Adipocyte (in vitro differentiated cells): Measurements from ENCODE around the gene CMSS1.

ENCODE experiments used
- DNase-seq: peaks from one replicate; pipeline ENCODE4 v3.0.0-alpha.2; 2015; ENCODE audit warnings: low read depth
- H3K27me3 ChIP-seq: replicated peaks from 2 replicates; pipeline ENCODE4 v1.7.0; 2013; ENCODE audit warnings: mild to moderate bottlenecking, low read length, moderate library complexity; ENCODE audit not compliant: control insufficient read depth, insufficient read depth
- H3K36me3 ChIP-seq: 2 replicates; pipeline ENCODE4 v1.7.0; 2013; ENCODE audit warnings: low read length, mild to moderate bottlenecking, moderate library complexity; ENCODE audit not compliant: control insufficient read depth, insufficient read depth, severe bottlenecking
- H3K4me1 ChIP-seq: 2 replicates; pipeline ENCODE4 v1.7.0; 2013; ENCODE audit warnings: mild to moderate bottlenecking, low read length, moderate library complexity; ENCODE audit not compliant: control insufficient read depth, insufficient read depth
- H3K4me3 ChIP-seq: 2 replicates; pipeline ENCODE4 v1.7.0; 2013; ENCODE audit warnings: mild to moderate bottlenecking, low read length, moderate library complexity
- H3K9ac ChIP-seq: 2 replicates; pipeline ENCODE4 v1.7.0; 2013; ENCODE audit warnings: mild to moderate bottlenecking, low read length, moderate library complexity
- H3K9me3 ChIP-seq: 2 replicates; pipeline ENCODE4 v1.7.0; 2013; ENCODE audit warnings: mild to moderate bottlenecking, low read length, moderate library complexity; ENCODE audit not compliant: control insufficient read depth

The CMSS1 gene

DNA sequence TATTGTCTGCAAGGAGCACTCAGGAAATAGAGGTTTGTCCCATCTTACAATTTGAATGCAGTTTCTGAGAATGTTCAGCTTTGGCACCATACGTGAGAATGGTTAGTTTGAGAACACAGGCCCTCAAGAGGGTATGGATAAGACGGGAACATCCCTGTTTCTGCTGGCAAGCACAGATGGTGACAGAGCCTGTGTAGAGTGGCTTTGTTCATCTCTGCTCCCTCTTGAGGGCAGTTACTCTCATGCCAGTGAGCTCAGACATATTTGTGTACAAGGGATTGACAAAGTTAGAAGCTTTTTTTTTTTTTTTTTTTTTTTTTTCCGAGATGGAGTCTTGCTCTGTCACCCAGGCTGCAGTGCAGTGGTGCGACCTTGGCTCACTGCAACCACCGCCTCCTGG, 368.2 kb downstream of the CMSS1 start:
- Histone ChIP-seq H3K9ac (no peak overlapping the region), H3K4me3 (no peak overlapping the region), H3K4me1 (peaks cover 17% of the 10 kb centered on the region), H3K27me3 (no peaks in the 10 kb centered on the region), H3K36me3 (no peaks in the 10 kb centered on the region), H3K9me3 (no peaks in the 10 kb centered on the region)
- DNase-seq, result no peak

GRCh38 chr3:100189444-100189964, 371.8 kb downstream of the CMSS1 start:
- Histone ChIP-seq H3K4me3 (no peak overlapping the region), H3K9ac (no peak overlapping the region), H3K9me3 (no peaks in the 10 kb centered on the region), H3K27me3 (no peaks in the 10 kb centered on the region), H3K36me3 (no peaks in the 10 kb centered on the region), H3K4me1 (peaks cover 16% of the 10 kb centered on the region)
- DNase-seq, result no peak

- H3K4me3 ChIP-seq, result no peak overlapping the region
- no peaks in the 10 kb centered on the region for H3K36me3 ChIP-seq
- H3K9ac ChIP-seq, result no peak overlapping the region
- H3K27me3 ChIP-seq, result no peaks in the 10 kb centered on the region
- no peaks in the 10 kb centered on the region for H3K4me1 ChIP-seq
- DNase-seq, result no peak
- no peaks in the 10 kb centered on the region for H3K9me3 ChIP-seq
Observed at GRCh38 chr3:100195375-100195774, 377.7 kb downstream of the CMSS1 start.

- DNase-seq, result no peak
- H3K9ac ChIP-seq, result no peak overlapping the region
- no peaks in the 10 kb centered on the region for H3K27me3 ChIP-seq
- H3K4me3 ChIP-seq, result no peak overlapping the region
- H3K4me1 ChIP-seq, result no peaks in the 10 kb centered on the region
- no peaks in the 10 kb centered on the region for H3K9me3 ChIP-seq
- no peaks in the 10 kb centered on the region for H3K36me3 ChIP-seq
Observed at GRCh38 chr3:100197876-100198275, 380.2 kb downstream of the CMSS1 start.

- Histone ChIP-seq H3K4me3 (no peak overlapping the region), H3K36me3 (no peaks in the 10 kb centered on the region), H3K4me1 (no peaks in the 10 kb centered on the region), H3K27me3 (no peaks in the 10 kb centered on the region), H3K9ac (no peak overlapping the region), H3K9me3 (no peaks in the 10 kb centered on the region)
- no peak for DNase-seq
Observed at GRCh38 chr3:100198579-100199269, 381.1 kb downstream of the CMSS1 start.

DNA sequence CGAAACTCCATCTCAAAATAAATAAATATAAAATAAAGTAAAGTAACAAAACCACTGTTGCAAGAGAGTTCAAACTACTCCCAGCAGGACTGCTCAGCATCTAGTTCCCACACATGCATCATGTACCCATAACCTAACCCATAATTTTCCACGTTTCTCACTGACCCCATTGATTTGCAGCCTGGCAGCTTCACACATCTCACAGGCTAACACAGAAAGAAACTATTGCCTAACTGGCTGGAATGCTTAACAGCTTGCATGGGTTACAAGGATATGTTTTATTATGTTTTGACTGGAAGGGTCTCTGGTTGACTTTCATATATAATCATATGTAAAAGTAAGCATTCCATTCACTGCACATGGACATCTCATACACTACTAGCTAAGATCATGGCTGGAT, 387.5 kb downstream of the CMSS1 start:
- peak; percentile 49 for DNase-seq
- Histone ChIP-seq H3K9me3 (no peaks in the 10 kb centered on the region), H3K36me3 (no peaks in the 10 kb centered on the region), H3K27me3 (no peaks in the 10 kb centered on the region), H3K9ac (no peak overlapping the region), H3K4me1 (peaks cover 6% of the 10 kb centered on the region), H3K4me3 (no peak overlapping the region)

DNA sequence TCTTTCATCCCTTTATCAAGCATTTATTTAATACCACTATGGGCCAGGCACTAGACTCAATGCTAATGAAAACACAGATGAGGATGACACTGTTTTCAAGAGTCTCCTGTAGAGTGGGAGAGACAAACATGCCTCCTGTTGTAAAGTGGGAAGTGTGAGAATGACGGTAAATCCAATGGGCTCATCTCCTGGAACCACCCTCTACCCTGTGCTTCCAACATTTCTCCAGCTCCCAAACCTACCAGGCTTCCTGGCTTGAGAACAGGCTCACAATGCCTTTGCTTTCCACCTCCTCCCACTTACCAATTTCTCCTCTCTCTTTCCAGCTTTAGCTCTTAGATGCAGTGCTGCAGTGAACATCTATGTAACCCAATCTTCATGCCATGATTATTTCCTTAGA, 389.0 kb downstream of the CMSS1 start:
- Histone ChIP-seq H3K4me1 (peaks cover 17% of the 10 kb centered on the region), H3K9me3 (no peaks in the 10 kb centered on the region), H3K9ac (no peak overlapping the region), H3K4me3 (no peak overlapping the region), H3K27me3 (no peaks in the 10 kb centered on the region), H3K36me3 (no peaks in the 10 kb centered on the region)
- no peak for DNase-seq

DNA sequence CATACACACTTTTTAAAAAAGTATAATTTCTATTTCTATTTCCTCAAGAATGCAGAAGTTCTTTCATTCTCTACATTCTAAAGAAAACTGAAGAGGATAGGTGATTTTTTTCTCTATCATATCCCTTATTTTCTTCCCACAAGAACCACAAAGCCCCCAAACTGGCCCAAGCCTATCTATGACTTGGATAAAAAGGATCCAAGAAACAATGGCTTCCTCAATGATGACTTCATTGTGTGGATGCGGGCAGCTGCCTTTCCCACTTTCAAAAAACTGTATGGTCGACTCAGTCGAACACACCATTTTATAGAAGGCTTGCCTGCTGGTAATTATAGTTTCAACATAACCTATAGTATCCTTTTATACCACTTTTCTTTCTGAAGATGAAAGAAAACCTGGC, 390.2 kb downstream of the CMSS1 start:
- peaks cover 17% of the 10 kb centered on the region for H3K4me1 ChIP-seq

GRCh38 chr3:100209169-100209568, 391.5 kb downstream of the CMSS1 start:
- no peaks in the 10 kb centered on the region for H3K9me3 ChIP-seq
- no peak overlapping the region for H3K9ac ChIP-seq
- H3K27me3 ChIP-seq, result no peaks in the 10 kb centered on the region
- no peaks in the 10 kb centered on the region for H3K36me3 ChIP-seq
- H3K4me1 ChIP-seq, result peaks cover 17% of the 10 kb centered on the region
- no peak for DNase-seq
- H3K4me3 ChIP-seq, result no peak overlapping the region

More for the DNA sequence above, 390.2 kb downstream of the CMSS1 start:
- Histone ChIP-seq H3K4me3 (no peak overlapping the region), H3K9ac (no peak overlapping the region), H3K9me3 (no peaks in the 10 kb centered on the region), H3K36me3 (no peaks in the 10 kb centered on the region), H3K27me3 (no peaks in the 10 kb centered on the region)
- no peak for DNase-seq

- Histone ChIP-seq H3K36me3 (no peaks in the 10 kb centered on the region), H3K4me3 (peak overlapping the region; percentile 3), H3K9ac (no peak overlapping the region), H3K9me3 (no peaks in the 10 kb centered on the region), H3K4me1 (peaks cover 17% of the 10 kb centered on the region), H3K27me3 (no peaks in the 10 kb centered on the region)
- peak; percentile 34 for DNase-seq
Observed at GRCh38 chr3:100209948-100210771, 392.5 kb downstream of the CMSS1 start.

DNA sequence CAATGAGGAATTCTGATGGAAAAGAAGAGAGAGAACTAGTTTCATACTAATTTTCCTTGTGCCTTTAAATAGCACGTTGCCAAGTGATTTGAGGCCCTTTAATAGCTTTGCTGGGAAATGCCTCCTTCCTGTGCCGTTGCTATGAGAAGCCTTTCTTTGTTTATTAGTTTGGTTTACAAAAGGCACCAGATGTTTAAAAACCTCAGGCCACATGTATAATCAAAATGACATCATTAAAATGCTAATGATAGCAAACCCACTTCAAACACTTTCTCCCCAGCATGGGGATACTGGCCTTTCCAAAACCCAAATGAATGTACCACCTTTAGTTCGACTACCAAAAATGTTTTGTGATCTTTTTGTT, 393.1 kb downstream of the CMSS1 start:
- no peaks in the 10 kb centered on the region for H3K27me3 ChIP-seq
- peak; percentile 78 for DNase-seq

More for the DNA sequence above, 393.1 kb downstream of the CMSS1 start:
- Histone ChIP-seq H3K36me3 (no peaks in the 10 kb centered on the region), H3K4me1 (peaks cover 17% of the 10 kb centered on the region), H3K9ac (no peak overlapping the region), H3K4me3 (peak overlapping the region; percentile 3), H3K9me3 (no peaks in the 10 kb centered on the region)
